HepG2 (cell line): ENCODE measurements around the gene LILRB3. TPM values are rescaled to one million over a fixed set of nuclear protein-coding genes. Genes with fewer than 3 reads are reported as not detected.

ENCODE experiments used
- ASH2L ChIP-seq: fragments of 300-600, 200-600 bp; sonication (generic); IDR thresholded peaks from 2 replicates; pipeline ENCODE4 v1.7.0; 2017; ENCODE audit warnings: low read depth, mild to moderate bottlenecking, moderate library complexity, mixed read lengths, low read length; ENCODE audit not compliant: insufficient read length
- ATF7-NPFF ChIP-seq: sonication (generic); formaldehyde crosslinking; IDR thresholded peaks from 2 replicates; pipeline ENCODE4 v1.8.1; 2023; ENCODE audit warnings: mild to moderate bottlenecking, low read depth, missing genetic modification reagents, moderate library complexity
- CBX2 ChIP-seq, 2 experiments: fragments of 200-600 bp in 1 of 2; sonication (generic); formaldehyde crosslinking in 1 of 2; IDR thresholded peaks; 2 replicates each; pipeline versions ENCODE4 v1.7.0 to v1.8.1; 2018 to 2022; ENCODE audit warnings: low read depth in 2 of 2, low read length in 1 of 2, mild to moderate bottlenecking in 1 of 2, missing genetic modification reagents in 1 of 2
- ERF ChIP-seq: IDR thresholded peaks from 2 replicates; pipeline ENCODE4 v1.6.1; 2018; ENCODE audit warnings: missing biosample characterization, missing genetic modification reagents
- GFI1 ChIP-seq: sonication (generic); formaldehyde crosslinking; IDR thresholded peaks from 2 replicates; pipeline ENCODE4 v1.5.0; 2020; ENCODE audit warnings: missing genetic modification reagents, mild to moderate bottlenecking, borderline replicate concordance
- HDAC6 ChIP-seq: fragments of 200-600 bp; sonication (generic); IDR thresholded peaks from 2 replicates; pipeline ENCODE4 v1.7.0; 2017; ENCODE audit warnings: mild to moderate bottlenecking, antibody characterized with exemption, low read length, low read depth
- HNRNPUL1 ChIP-seq: fragments of 200-400 bp; formaldehyde crosslinking; IDR thresholded peaks from 2 replicates; pipeline ENCODE4 v1.6.1; 2017; ENCODE audit warnings: low read depth, mild to moderate bottlenecking, low read length, moderate library complexity
- NCOR1 ChIP-seq: fragments of 200-600 bp; sonication (generic); IDR thresholded peaks from 2 replicates; pipeline ENCODE4 v1.7.0; 2017; ENCODE audit warnings: antibody characterized with exemption, low read length, borderline replicate concordance
- SALL1 ChIP-seq: sonication (generic); formaldehyde crosslinking; IDR thresholded peaks from 2 replicates; pipeline ENCODE4 v1.8.0; 2022; ENCODE audit warnings: mild to moderate bottlenecking, missing genetic modification reagents
- SRSF1 ChIP-seq: fragments of 200-400 bp; formaldehyde crosslinking; optimal IDR thresholded peaks from 2 replicates; pipeline ENCODE3; 2017; ENCODE audit warnings: mild to moderate bottlenecking, low read depth, low read length, moderate library complexity
- SRY ChIP-seq: sonication (generic); formaldehyde crosslinking; IDR thresholded peaks from 2 replicates; pipeline ENCODE4 v1.8.0; 2022; ENCODE audit warnings: mild to moderate bottlenecking, missing genetic modification reagents
- TBX3 ChIP-seq: fragments of 450-650 bp; IDR thresholded peaks from 2 replicates; pipeline ENCODE4 v1.6.1; 2017; ENCODE audit warnings: antibody characterized with exemption, mild to moderate bottlenecking, inconsistent platforms, borderline replicate concordance
- ZBTB7B ChIP-seq: sonication (generic); formaldehyde crosslinking; IDR thresholded peaks from 2 replicates; pipeline ENCODE4 v1.4.0; 2020; ENCODE audit warnings: missing genetic modification reagents
- ZC3H13 ChIP-seq: sonication (generic); formaldehyde crosslinking; IDR thresholded peaks from 2 replicates; pipeline ENCODE4 v1.8.1; 2023; ENCODE audit warnings: mild to moderate bottlenecking, missing genetic modification reagents, moderate library complexity
- ZFP36L1 ChIP-seq: sonication (generic); formaldehyde crosslinking; IDR thresholded peaks from 2 replicates; pipeline ENCODE4 v1.8.0; 2022; ENCODE audit warnings: mild to moderate bottlenecking, missing genetic modification reagents, moderate library complexity
- ZMYM4 ChIP-seq: sonication (generic); formaldehyde crosslinking; IDR thresholded peaks from 2 replicates; pipeline ENCODE4 v1.8.1; 2023; ENCODE audit warnings: mild to moderate bottlenecking, missing genetic modification reagents
- ZNF496 ChIP-seq: sonication (generic); formaldehyde crosslinking; IDR thresholded peaks from 2 replicates; pipeline ENCODE4 v1.8.1; 2023; ENCODE audit warnings: mild to moderate bottlenecking, moderate library complexity, missing genetic modification reagents; ENCODE audit not compliant: insufficient replicate concordance
- ZNF547 ChIP-seq: sonication (generic); formaldehyde crosslinking; IDR thresholded peaks from 2 replicates; pipeline ENCODE4 v1.5.1; 2020; ENCODE audit warnings: mild to moderate bottlenecking, missing genetic modification reagents
- ZNF572 ChIP-seq: sonication (generic); formaldehyde crosslinking; IDR thresholded peaks from 2 replicates; pipeline ENCODE4 v1.5.1; 2020; ENCODE audit warnings: mild to moderate bottlenecking, missing genetic modification reagents
- ZNF607 ChIP-seq: sonication (generic); formaldehyde crosslinking; IDR thresholded peaks from 2 replicates; pipeline ENCODE4 v1.5.1; 2020; ENCODE audit warnings: missing genetic modification reagents, mild to moderate bottlenecking, borderline replicate concordance
- polyA plus RNA-seq, 8 experiments: library from polyadenylated mRNA; depleted of rRNA in 3 of 8; stranded (reverse) in 7 of 8; unstranded in 1 of 8; fragments of >200 nt; fragmentation: Illumina TruSeq in 4 of 8; extraction: Trizol in 4 of 8; gene quantifications; 2 replicates each; pipeline versions ENCODE4 v1.2.1 to v1.2.3, GENCODE V29; 2011 to 2016; ENCODE audit warnings: low read depth in 4 of 8, missing spikeins in 1 of 8, mixed read lengths in 1 of 8; ENCODE audit not compliant: insufficient read depth in 1 of 8
- total RNA-seq, 5 experiments: library from RNA; depleted of rRNA; stranded (reverse); fragments of >200 nt; fragmentation: Illumina TruSeq; extraction: Trizol; gene quantifications; 2 replicates each; pipeline ENCODE4 v1.2.3, GENCODE V29; 2016; ENCODE audit warnings: low read depth in 1 of 5
- TF ChIP-seq, protein P1 (sequence below), 2 experiments: sonication (generic) in 1 of 2; formaldehyde crosslinking in 1 of 2; IDR thresholded peaks; 2 replicates each; pipeline versions ENCODE4 v1.4.0 to v1.6.1; 2018 to 2020; ENCODE audit warnings: missing genetic modification reagents in 2 of 2, borderline replicate concordance in 1 of 2, low read depth in 1 of 2, mild to moderate bottlenecking in 1 of 2, missing biosample characterization in 1 of 2
- TF ChIP-seq, protein P2 (sequence below): sonication (generic); IDR thresholded peaks from 2 replicates; pipeline ENCODE4 v1.6.1; 2016; ENCODE audit warnings: low read depth, borderline replicate concordance
- TF ChIP-seq, protein P3 (sequence below): sonication (generic); formaldehyde crosslinking; IDR thresholded peaks from 2 replicates; pipeline ENCODE4 v1.5.0; 2020; ENCODE audit warnings: mild to moderate bottlenecking, missing genetic modification reagents

LILRB3 gene
- total and polyA plus RNA-seq, 2 of the 13 experiments (the other 11 are each of a cell fraction or from before 2014, with no cell fraction given): 0.22 TPM; not detected in 1

DNA sequence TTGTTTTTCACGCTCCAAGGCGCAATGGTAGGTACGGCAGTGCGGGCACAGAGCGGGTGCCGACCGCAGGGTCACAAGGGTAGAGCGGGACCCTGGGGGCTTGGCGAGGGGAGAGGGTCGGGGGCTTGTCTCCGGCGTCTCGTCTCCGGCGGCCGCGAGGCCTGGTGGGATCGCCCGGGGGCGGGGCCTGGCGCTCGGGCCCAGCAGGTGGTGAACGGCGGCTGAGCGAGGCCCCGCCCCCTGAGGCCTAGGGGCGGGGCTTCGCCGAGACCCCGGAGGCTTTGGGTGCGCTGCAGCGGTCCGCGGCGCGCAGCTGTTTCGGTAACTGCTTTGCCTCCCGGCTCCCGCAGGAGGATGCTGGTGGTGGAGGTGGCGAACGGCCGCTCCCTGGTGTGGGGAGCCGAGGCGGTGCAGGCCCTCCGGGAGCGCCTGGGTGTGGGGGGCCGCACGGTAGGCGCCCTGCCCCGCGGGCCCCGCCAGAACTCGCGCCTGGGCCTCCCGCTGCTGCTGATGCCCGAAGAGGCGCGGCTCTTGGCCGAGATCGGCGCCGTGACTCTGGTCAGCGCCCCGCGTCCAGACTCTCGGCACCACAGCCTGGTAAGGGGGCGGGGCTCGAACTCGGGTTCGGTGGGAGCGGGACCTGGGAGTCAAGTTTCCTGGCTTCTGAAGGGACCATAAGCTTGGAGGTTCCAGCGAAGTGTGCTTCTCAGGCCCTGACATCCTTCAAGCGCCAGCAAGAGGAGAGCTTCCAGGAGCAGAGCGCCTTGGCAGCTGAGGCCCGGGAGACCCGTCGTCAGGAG lies 31.6 kb downstream of the LILRB3 start, which contains the start of gene TSEN34 (continued):
- TF ChIP-seq, protein P1, sequence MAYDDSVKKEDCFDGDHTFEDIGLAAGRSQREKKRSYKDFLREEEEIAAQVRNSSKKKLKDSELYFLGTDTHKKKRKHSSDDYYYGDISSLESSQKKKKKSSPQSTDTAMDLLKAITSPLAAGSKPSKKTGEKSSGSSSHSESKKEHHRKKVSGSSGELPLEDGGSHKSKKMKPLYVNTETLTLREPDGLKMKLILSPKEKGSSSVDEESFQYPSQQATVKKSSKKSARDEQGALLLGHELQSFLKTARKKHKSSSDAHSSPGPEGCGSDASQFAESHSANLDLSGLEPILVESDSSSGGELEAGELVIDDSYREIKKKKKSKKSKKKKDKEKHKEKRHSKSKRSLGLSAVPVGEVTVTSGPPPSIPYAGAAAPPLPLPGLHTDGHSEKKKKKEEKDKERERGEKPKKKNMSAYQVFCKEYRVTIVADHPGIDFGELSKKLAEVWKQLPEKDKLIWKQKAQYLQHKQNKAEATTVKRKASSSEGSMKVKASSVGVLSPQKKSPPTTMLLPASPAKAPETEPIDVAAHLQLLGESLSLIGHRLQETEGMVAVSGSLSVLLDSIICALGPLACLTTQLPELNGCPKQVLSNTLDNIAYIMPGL (CRISPR knock-in tag; IDR thresholded peaks at IDR 0.05; ENCODE audit: borderline replicate concordance in 1 of 2, low read depth in 1 of 2): peak in 1 of 2 experiments; percentile 71; a peak in 3 of 4 replicates
- TF ChIP-seq ZNF607 (CRISPR knock-in tag) (peak; percentile 68; the same call in 1 of the 2 replicates), CBX2 (IDR thresholded peaks at IDR 0.05; ENCODE audit: low read depth, low read length) (no peak), CBX2 (CRISPR knock-in tag; IDR thresholded peaks at IDR 0.05; ENCODE audit: low read depth) (0 out of 2 replicates have a peak, but pooled peaks have one; percentile 13), ZC3H13 (CRISPR knock-in tag) (peak; percentile 61; the same call in 1 of the 2 replicates), ASH2L (peak; percentile 66), ATF7-NPFF (CRISPR knock-in tag) (peak; percentile 68; the same call in 1 of the 2 replicates), NCOR1 (peak; percentile 16; the same call in 1 of the 2 replicates), SRY (CRISPR knock-in tag) (0 out of 2 replicates have a peak, but pooled peaks have one; percentile 58), ZNF572 (CRISPR knock-in tag) (peak; percentile 47), TBX3 (peak; percentile 32; the same call in 1 of the 2 replicates), ZMYM4 (CRISPR knock-in tag) (no peak), SALL1 (CRISPR knock-in tag) (peak; percentile 33; the same call in 1 of the 2 replicates), ZNF547 (CRISPR knock-in tag) (peak; percentile 68; the same call in 1 of the 2 replicates), SRSF1 (peak; percentile 60), HDAC6 (no peak), ZNF496 (CRISPR knock-in tag) (no peak), GFI1 (CRISPR knock-in tag) (no peak), ZFP36L1 (0 out of 2 replicates have a peak, but pooled peaks have one; percentile 33), HNRNPUL1 (0 out of 2 replicates have a peak, but pooled peaks have one; percentile 29), ERF (CRISPR knock-in tag) (peak; percentile 56; the same call in 1 of the 2 replicates), ZBTB7B (CRISPR knock-in tag) (peak; percentile 31; the same call in 1 of the 2 replicates)
- TF ChIP-seq, protein P2, sequence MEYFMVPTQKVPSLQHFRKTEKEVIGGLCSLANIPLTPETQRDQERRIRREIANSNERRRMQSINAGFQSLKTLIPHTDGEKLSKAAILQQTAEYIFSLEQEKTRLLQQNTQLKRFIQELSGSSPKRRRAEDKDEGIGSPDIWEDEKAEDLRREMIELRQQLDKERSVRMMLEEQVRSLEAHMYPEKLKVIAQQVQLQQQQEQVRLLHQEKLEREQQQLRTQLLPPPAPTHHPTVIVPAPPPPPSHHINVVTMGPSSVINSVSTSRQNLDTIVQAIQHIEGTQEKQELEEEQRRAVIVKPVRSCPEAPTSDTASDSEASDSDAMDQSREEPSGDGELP: peak; percentile 77; the same call in 1 of the 2 replicates
- TF ChIP-seq, protein P3, sequence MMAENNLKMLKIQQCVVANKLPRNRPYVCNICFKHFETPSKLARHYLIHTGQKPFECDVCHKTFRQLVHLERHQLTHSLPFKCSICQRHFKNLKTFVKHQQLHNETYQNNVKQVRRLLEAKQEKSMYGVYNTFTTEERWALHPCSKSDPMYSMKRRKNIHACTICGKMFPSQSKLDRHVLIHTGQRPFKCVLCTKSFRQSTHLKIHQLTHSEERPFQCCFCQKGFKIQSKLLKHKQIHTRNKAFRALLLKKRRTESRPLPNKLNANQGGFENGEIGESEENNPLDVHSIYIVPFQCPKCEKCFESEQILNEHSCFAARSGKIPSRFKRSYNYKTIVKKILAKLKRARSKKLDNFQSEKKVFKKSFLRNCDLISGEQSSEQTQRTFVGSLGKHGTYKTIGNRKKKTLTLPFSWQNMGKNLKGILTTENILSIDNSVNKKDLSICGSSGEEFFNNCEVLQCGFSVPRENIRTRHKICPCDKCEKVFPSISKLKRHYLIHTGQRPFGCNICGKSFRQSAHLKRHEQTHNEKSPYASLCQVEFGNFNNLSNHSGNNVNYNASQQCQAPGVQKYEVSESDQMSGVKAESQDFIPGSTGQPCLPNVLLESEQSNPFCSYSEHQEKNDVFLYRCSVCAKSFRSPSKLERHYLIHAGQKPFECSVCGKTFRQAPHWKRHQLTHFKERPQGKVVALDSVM: peak; percentile 60; the same call in 1 of the 2 replicates
